Mucosa of gallbladder (tissue), 1 donor: ENCODE measurements around the gene MTARC2. TPM values are rescaled to one million over a fixed set of nuclear protein-coding genes. Genes with fewer than 3 reads are reported as not detected.
A peak's percentile ranks its signal among the peaks of the same experiment; 100 is the strongest.

Experiments used
- DNase-seq: peaks from one replicate; pipeline ENCODE4 v3.0.0-alpha.2; 2020; ENCODE audit warnings: low spot score
- total RNA-seq: library from RNA; stranded (reverse); gene quantifications from one replicate; pipeline ENCODE4 v1.2.1, GENCODE V29; 2021
- donor health status: DM: no; HTN: no; CAD: no.

The MTARC2 gene
- total RNA-seq, 1 donor from 2014 or later: 78.0 TPM

DNA sequence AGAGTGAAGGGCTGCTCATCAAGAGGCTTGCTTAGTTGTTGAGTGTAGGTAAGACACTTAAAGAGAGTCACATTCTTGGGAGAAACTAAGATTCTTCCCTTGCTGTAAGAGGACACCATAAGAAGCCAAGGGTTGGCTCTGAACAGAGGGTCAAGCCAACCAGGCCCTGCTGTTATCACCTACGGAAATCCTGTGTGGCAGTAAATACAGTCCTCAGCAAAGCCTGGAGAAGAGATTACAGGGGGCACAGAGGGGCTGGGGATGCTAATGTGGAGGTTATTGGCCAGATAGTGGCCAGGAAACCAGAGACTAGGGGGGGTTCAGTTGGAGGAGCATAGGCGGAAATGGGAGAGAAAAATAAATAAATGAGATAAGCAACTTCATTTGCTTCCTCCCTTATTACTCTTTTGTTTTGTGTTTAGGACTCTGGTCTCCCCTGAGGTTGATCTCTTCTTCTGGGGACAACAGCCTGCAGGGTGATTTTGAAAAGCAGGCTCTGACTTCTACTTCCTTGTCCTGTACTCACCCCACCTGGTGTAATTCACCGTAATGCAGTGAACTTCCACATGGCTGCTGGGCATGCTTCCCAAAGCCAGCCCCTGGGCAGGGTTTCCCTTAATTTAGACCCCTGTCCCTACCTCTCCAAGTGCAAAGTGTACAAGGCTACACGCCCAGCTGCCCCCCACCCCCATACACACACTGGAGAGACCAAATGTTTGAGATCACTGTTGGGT lies 79.5 kb downstream of the MTARC2 start:
- DNase-seq: no peak

DNA sequence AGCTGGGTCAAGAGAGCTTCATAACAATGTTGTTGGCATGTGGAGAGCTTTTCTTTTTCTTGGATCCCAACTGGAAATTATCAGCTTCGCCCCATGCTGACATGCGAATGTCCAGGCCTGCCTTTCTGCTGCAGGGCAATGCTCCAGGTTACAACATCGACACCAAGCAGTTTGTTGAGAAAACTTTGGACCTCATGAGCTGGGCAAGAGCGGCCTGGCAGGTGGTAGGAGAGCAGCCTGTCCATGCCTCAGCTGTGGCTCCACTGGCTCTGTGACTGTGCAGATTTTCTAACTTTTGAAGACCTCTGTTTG lies 80.0 kb downstream of the MTARC2 start:
- peak; percentile 44 for DNase-seq

GRCh38 chr1:220828950-220829586 lies 80.9 kb downstream of the MTARC2 start:
- no peak for DNase-seq

- no peak for DNase-seq
Measured at GRCh38 chr1:220833436-220833835, 85.3 kb downstream of the MTARC2 start.

Other genes starting within 250 kb of the MTARC2 start
- gene MARK1, start 220.2 kb upstream of the MTARC2 start, total RNA-seq: 5.1 TPM
- 28.3 TPM for gene C1orf115, start 58.0 kb upstream of the MTARC2 start, total RNA-seq
- gene MTARC1, start 38.6 kb downstream of the MTARC2 start, total RNA-seq: 13.2 TPM
- 9.8 TPM for gene HLX, start 131.1 kb downstream of the MTARC2 start, total RNA-seq